Lung (tissue), 12 donors: Measurements from ENCODE around the gene FKBP9. TPM values are rescaled to one million over a fixed set of nuclear protein-coding genes. Genes with fewer than 3 reads are reported as not detected.

ENCODE experiments used
- ATAC-seq: fragments of 200-7000 bp; cut with Tn5 transposase; one replicate; pipeline ENCODE4 v1.9.1; 2020; ENCODE audit warnings: moderate number of reproducible peaks; ENCODE audit not compliant: insufficient read depth, low FRiP score
- DNase-seq, 3 donors: peaks; one replicate each; pipeline ENCODE4 v3.0.0-alpha.2; 2013 to 2017
- H3K27ac ChIP-seq, 2 donors: one replicate each; pipeline ENCODE4 v1.5.1; 2013; ENCODE audit warnings: mild to moderate bottlenecking in 2 of 2, moderate library complexity in 2 of 2, control low read depth in 1 of 2, inconsistent platforms in 1 of 2, low read depth in 1 of 2, low read length in 1 of 2
- H3K27me3 ChIP-seq, 3 donors: one replicate each; pipeline ENCODE4 v1.5.1; 2013; ENCODE audit warnings: low read length in 2 of 3; ENCODE audit not compliant: control insufficient read depth in 3 of 3, insufficient read depth in 3 of 3
- H3K36me3 ChIP-seq, 4 donors: one replicate each; pipeline ENCODE4 v1.5.1; 2013; ENCODE audit warnings: low read length in 4 of 4, mild to moderate bottlenecking in 1 of 4, moderate library complexity in 1 of 4; ENCODE audit not compliant: control insufficient read depth in 4 of 4, insufficient read depth in 4 of 4
- H3K4me1 ChIP-seq, 5 donors: one replicate each; pipeline ENCODE4 v1.5.1; 2013; ENCODE audit warnings: low read length in 5 of 5, mild to moderate bottlenecking in 2 of 5, moderate library complexity in 1 of 5; ENCODE audit not compliant: control insufficient read depth in 5 of 5, insufficient read depth in 5 of 5
- H3K4me3 ChIP-seq: one replicate; pipeline ENCODE4 v1.5.1; 2013; ENCODE audit warnings: mild to moderate bottlenecking, control low read depth, moderate library complexity
- H3K9ac ChIP-seq, 2 donors: one replicate each; pipeline ENCODE4 v1.5.1; 2013; ENCODE audit warnings: low read length in 2 of 2, control low read depth in 1 of 2; ENCODE audit not compliant: insufficient read depth in 1 of 2
- H3K9me3 ChIP-seq, 4 donors: one replicate each; pipeline ENCODE4 v1.5.1; 2013; ENCODE audit warnings: low read length in 3 of 4, mild to moderate bottlenecking in 1 of 4, moderate library complexity in 1 of 4; ENCODE audit not compliant: control insufficient read depth in 4 of 4, insufficient read depth in 3 of 4
- WGBS, 2 donors: extraction: QIAGEN DNeasy Blood & Tissue Kit; methylation state at CpG; one replicate each; pipeline ENCODE4 v1.1.7; 2013; 5-methylcytosine and 5-hydroxymethylcytosine counted together
- polyA plus RNA-seq, 2 donors: library from polyadenylated mRNA; stranded (reverse); fragments of 200-250 nt; gene quantifications; one replicate each; pipeline ENCODE4 v1.2.1, GENCODE V29; 2013
- total RNA-seq, 2 donors: library from RNA; depleted of rRNA in 1 of 2; stranded (reverse); fragments of >200 nt in 1 of 2; gene quantifications; one replicate each; pipeline ENCODE4 v1.2.1, GENCODE V29; 2014 to 2021
- TF ChIP-seq, protein P1 (sequence below): IDR thresholded peaks from 2 replicates; pipeline ENCODE4 v1.5.1; 2012; ENCODE audit warnings: mild to moderate bottlenecking; ENCODE audit errors: control extremely low read depth, extremely low read depth
- donor health status: control.
- donor health status: control.
- donor health status: Bipolar disorder and iron deficiency.
- donor health status: healthy.
- donor health status: DM: yes; HTN: yes; CAD: no.

The FKBP9 gene
- total and polyA plus RNA-seq, 4 donors: 24.2 to 118 (median 74.1) TPM

DNA sequence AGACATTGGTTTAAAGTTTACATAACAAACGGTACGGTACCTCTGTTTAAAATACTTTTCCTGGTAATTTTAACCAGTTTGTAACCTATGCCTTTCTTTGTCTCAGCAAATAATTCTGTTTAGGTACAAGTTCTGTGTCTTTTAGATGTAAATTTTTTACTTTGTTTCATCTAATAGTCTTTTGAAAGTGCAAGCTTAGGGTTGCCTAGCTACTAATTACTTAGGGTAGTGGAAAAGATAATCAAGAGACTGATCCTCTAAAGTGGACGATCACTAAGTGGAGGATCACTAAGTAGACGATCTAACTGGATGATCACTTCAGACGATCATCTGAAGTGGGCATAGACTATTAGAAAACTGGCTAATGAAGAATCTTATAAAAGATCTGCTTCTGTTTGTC lies 16.1 kb upstream of the FKBP9 start:
- 30 to 67% methylated on average over 5 of the region's 5 CpGs for WGBS, 2 donors
- H3K9ac ChIP-seq: peak overlapping the region in 1 of 2 donors; percentile 63
- peak overlapping the region in 1 of 2 donors; percentile 96 for H3K27ac ChIP-seq
- H3K36me3 ChIP-seq: no peaks in the 10 kb centered on the region
- TF ChIP-seq, protein P1, sequence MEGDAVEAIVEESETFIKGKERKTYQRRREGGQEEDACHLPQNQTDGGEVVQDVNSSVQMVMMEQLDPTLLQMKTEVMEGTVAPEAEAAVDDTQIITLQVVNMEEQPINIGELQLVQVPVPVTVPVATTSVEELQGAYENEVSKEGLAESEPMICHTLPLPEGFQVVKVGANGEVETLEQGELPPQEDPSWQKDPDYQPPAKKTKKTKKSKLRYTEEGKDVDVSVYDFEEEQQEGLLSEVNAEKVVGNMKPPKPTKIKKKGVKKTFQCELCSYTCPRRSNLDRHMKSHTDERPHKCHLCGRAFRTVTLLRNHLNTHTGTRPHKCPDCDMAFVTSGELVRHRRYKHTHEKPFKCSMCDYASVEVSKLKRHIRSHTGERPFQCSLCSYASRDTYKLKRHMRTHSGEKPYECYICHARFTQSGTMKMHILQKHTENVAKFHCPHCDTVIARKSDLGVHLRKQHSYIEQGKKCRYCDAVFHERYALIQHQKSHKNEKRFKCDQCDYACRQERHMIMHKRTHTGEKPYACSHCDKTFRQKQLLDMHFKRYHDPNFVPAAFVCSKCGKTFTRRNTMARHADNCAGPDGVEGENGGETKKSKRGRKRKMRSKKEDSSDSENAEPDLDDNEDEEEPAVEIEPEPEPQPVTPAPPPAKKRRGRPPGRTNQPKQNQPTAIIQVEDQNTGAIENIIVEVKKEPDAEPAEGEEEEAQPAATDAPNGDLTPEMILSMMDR: no peak
- H3K4me1 ChIP-seq: peaks cover 0 to 30% (median 13%) of the 10 kb centered on the region in 5 donors
- DNase-seq: peak in 2 of 3 donors; percentile 24 to 47
- H3K9me3 ChIP-seq: no peaks in the 10 kb centered on the region
- no peak for ATAC-seq
- H3K27me3 ChIP-seq: no peaks in the 10 kb centered on the region
- H3K4me3 ChIP-seq: no peak overlapping the region

- peak overlapping the region; percentile 64 for H3K4me3 ChIP-seq
- no peaks in the 10 kb centered on the region for H3K27me3 ChIP-seq
- ATAC-seq (no peak), DNase-seq (no peak)
- WGBS, 2 donors: 9 to 13% methylated on average over 22 of the region's 22 CpGs
- peaks cover 0 to 23% (median 10%) of the 10 kb centered on the region in 5 donors for H3K4me1 ChIP-seq
- TF ChIP-seq, protein P1: no peak
- peak overlapping the region; percentile 37 to 78 for H3K9ac ChIP-seq
- H3K9me3 ChIP-seq: no peaks in the 10 kb centered on the region
- H3K27ac ChIP-seq: peak overlapping the region; percentile 96
- no peaks in the 10 kb centered on the region for H3K36me3 ChIP-seq
Measured at GRCh38 chr7:32941681-32942414, 15.4 kb upstream of the FKBP9 start.

DNA sequence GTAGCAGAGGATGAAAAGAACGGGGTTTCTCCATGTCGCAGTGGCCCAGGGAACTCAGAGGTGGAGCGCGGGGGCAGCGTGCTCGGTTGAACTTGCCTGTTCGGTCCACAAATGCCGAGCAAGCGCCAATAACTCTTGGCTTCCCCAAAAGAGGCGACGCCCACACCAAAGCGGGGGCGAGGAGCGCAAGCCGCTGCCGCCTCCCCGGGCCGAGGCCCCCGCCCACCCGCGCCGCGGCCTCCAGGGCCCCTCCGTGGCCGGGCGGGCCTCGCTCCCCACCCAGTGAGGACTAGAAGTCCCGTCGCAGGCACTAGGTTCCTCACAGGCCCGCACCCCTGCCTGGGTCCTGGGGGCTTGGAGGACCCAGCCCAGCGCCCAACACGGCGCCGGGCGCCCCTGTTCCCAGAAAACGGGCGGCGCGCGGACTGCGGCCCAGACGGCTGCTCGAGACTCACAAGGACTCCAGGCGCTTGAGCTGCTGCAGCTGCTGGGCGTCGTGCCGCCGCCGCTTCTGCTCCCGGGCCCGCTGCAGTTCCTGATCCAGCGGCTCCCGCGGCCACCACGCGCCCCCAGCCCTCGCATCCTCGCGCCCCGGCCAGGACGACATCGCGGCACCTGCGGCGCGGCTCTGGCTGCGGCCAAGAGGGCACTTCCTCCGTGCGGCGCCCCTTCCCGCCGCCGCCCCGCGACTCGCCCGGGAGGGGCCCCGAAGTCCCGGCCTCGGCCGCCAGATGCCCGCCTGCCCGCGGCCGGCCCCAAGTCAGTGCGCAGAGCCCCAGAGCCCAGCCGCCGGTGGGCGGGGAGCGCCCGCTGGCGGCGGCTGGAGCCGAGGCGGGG lies 14.6 kb upstream of the FKBP9 start:
- DNase-seq (peak; percentile 85 to 90 (median 85)), ATAC-seq (peak; percentile 94)
- WGBS, 2 donors: 0 to 1% methylated on average over 59 to 95 of the region's 95 CpGs
- Histone ChIP-seq H3K4me1 (peaks cover 0 to 15% (median 4%) of the 10 kb centered on the region in 5 donors), H3K36me3 (no peaks in the 10 kb centered on the region), H3K27ac (peak overlapping the region; percentile 96), H3K9me3 (no peaks in the 10 kb centered on the region), H3K4me3 (peak overlapping the region; percentile 64), H3K9ac (peak overlapping the region; percentile 37 to 78), H3K27me3 (no peaks in the 10 kb centered on the region)
- TF ChIP-seq, protein P1: peak; percentile 51
